GDM1 (cell line): ENCODE measurements around the gene KIF1A.

Experiments
- DNase-seq: peaks from one replicate; lab custom pipeline; 2025; lab: John Stamatoyannopoulos, UW

KIF1A gene

GRCh38 chr2:240735476-240735875, 84.5 kb downstream of the KIF1A start:
- no peak for DNase-seq

- DNase-seq: no peak
Observed at GRCh38 chr2:240734756-240735155, 85.3 kb downstream of the KIF1A start.

GRCh38 chr2:240733803-240734495, 86.1 kb downstream of the KIF1A start:
- no peak for DNase-seq

- DNase-seq: no peak
Observed at GRCh38 chr2:240732911-240733622, 87.0 kb downstream of the KIF1A start.

- no peak for DNase-seq
Observed at GRCh38 chr2:240732184-240732583, 87.8 kb downstream of the KIF1A start.

- DNase-seq: no peak
Observed at GRCh38 chr2:240731178-240731545, 88.9 kb downstream of the KIF1A start.

GRCh38 chr2:240730501-240731177, 89.4 kb downstream of the KIF1A start:
- DNase-seq: no peak

- DNase-seq: no peak
Observed at GRCh38 chr2:240728827-240729226, 91.2 kb downstream of the KIF1A start.

GRCh38 chr2:240728361-240728760, 91.7 kb downstream of the KIF1A start:
- DNase-seq: no peak

GRCh38 chr2:240727913-240728312, 92.1 kb downstream of the KIF1A start:
- no peak for DNase-seq

- no peak for DNase-seq
Observed at GRCh38 chr2:240727439-240727838, 92.6 kb downstream of the KIF1A start.

- DNase-seq: no peak
Observed at GRCh38 chr2:240726876-240727275, 93.1 kb downstream of the KIF1A start.

GRCh38 chr2:240725671-240726070, 94.3 kb downstream of the KIF1A start:
- no peak for DNase-seq

- DNase-seq: no peak
Observed at GRCh38 chr2:240725266-240725665, 94.8 kb downstream of the KIF1A start.

GRCh38 chr2:240724431-240724830, 95.6 kb downstream of the KIF1A start:
- no peak for DNase-seq

GRCh38 chr2:240723851-240724250, 96.2 kb downstream of the KIF1A start:
- no peak for DNase-seq

GRCh38 chr2:240722796-240723735, 97.0 kb downstream of the KIF1A start:
- DNase-seq: no peak

GRCh38 chr2:240722376-240722775, 97.6 kb downstream of the KIF1A start:
- no peak for DNase-seq

- DNase-seq: no peak
Observed at GRCh38 chr2:240721596-240722180, 98.3 kb downstream of the KIF1A start.

GRCh38 chr2:240720686-240721595, 99.1 kb downstream of the KIF1A start:
- DNase-seq: no peak
